Anterior cingulate cortex (tissue), 58 donors: ENCODE data around the gene ITPRID2.
"Not testable (repeated sequence)": the region's sequence is repeated elsewhere in the genome, so short reads cannot be mapped to it uniquely, and the experiment has no call there.

Source experiments
- DNase-seq, 58 donors: peaks; one replicate each; lab custom pipeline; 2025; lab: John Stamatoyannopoulos, UW

The ITPRID2 gene

GRCh38 chr2:181955866-181956265 is 64.3 kb downstream of the ITPRID2 start:
- DNase-seq: not testable (repeated sequence)

GRCh38 chr2:181957668-181958067 is 66.1 kb downstream of the ITPRID2 start:
- no peak for DNase-seq

DNA sequence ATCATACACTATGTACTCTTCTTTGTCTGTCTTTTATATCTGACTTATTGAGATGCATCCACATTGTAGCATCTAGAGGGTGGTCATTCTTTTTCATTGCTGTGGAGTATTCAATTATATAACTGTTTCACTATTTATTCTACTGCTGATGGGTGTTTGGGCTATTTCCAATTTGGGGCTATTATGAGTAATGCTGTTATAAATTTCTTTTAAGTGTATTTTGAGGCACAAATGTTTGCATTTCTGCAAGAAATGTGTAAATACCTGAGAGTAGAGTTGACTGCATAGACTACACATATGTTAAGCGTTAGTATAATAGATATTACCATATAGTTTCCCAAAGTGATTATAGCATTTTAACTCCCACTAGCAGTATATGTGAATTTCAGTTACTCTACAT is 67.2 kb downstream of the ITPRID2 start:
- DNase-seq: no peak

DNA sequence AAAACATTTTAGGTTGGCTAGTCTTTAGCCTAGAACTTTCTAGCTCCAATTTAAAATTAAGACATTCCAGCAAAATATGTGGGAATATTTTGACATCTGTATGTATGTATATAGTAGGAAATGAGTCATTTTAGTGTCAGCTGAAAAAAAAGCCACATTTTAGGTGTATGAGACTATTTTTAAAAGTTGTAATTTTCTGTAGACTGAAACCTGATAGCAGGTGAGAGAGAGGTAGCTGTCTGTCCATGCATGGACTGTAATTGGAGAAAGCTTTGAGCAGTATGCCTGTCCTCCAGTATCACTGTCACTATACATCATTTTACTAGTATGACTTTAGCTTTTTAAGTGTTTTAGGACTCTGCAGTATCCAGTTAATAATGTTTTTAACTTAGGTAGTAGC is 68.0 kb downstream of the ITPRID2 start:
- DNase-seq: no peak

GRCh38 chr2:181961167-181961566 is 69.6 kb downstream of the ITPRID2 start:
- DNase-seq: not testable (repeated sequence)

DNA sequence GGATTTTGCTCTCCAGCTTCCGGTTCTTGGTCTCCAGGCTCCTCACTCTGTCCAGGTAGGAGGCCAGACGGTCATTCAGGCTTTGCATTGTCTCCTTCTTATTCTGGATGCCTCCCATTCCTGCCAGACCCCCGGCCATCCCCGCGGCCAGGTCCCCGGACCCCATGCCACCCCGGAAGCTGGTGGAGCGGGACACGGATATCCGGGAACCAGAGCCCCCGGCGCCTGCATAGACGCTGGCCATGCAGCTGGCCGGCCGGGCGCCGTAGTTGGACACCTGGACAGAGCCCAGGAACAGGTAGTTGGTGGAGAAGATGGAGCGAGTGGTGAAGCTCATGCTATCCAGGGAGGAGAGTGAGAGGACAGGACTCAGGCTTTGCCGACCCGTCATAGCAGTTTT is 70.6 kb downstream of the ITPRID2 start:
- no peak for DNase-seq

- no peak for DNase-seq
Measured at GRCh38 chr2:181970160-181970794, 78.7 kb downstream of the ITPRID2 start.

DNA sequence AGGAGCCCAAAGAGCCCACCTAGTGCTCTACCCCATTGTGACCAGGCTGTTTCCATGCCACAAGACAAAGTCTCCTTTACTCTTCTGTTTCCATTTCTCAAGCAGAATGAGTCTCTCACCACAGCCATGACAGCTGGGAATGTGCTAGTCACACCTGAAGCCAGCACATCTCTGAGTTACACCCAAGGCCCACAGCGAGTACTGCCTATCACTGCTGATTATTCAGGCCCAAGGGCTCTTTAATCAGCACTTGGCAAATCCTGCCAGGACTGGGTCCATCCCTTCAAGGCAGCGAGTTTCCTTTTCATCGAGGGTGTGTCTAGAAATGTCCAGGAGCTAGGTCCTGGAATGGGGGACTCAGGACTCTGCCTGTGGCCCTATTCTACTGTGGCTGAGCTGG is 79.5 kb downstream of the ITPRID2 start:
- no peak for DNase-seq

GRCh38 chr2:181972431-181973170 is 81.1 kb downstream of the ITPRID2 start:
- DNase-seq: no peak

DNA sequence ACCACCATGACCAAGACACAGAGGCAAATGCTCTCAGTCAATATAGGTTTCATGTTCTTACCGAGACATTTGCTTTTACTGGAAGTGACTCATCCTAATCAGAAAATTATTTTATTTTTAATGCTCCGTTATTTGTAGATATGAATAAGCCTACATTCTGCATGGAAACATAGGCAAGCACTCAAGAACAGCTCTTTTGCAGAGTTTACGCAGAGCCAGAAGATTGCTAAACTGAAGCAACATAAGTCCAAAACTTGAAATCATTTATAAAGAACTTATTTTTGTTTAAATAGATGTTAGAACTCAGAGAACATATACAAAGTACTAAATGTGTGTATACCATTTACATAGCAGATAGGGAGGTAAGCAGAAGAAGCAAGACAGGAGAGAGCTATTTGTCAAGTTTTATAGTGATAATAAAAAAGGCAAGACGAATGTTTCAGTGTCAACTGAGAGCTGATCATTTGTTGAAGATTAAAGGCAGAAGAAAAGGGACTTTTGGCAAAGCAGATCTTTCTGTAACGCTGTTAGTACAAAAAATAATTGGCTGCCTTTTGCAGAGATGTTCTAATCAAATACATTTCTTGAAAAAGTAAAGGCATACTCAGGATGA is 81.7 kb downstream of the ITPRID2 start:
- DNase-seq: no peak

GRCh38 chr2:181977661-181978350 is 86.3 kb downstream of the ITPRID2 start:
- no peak for DNase-seq

GRCh38 chr2:181978351-181979150 is 87.0 kb downstream of the ITPRID2 start:
- no peak for DNase-seq
